DMS53 (cell line): ENCODE data around the gene RASGRP3.
A peak's percentile ranks its signal among the peaks of the same experiment; 100 is the strongest.

Experiments used
- DNase-seq: peaks from one replicate; lab custom pipeline; 2025; lab: John Stamatoyannopoulos, UW

The RASGRP3 gene

DNA sequence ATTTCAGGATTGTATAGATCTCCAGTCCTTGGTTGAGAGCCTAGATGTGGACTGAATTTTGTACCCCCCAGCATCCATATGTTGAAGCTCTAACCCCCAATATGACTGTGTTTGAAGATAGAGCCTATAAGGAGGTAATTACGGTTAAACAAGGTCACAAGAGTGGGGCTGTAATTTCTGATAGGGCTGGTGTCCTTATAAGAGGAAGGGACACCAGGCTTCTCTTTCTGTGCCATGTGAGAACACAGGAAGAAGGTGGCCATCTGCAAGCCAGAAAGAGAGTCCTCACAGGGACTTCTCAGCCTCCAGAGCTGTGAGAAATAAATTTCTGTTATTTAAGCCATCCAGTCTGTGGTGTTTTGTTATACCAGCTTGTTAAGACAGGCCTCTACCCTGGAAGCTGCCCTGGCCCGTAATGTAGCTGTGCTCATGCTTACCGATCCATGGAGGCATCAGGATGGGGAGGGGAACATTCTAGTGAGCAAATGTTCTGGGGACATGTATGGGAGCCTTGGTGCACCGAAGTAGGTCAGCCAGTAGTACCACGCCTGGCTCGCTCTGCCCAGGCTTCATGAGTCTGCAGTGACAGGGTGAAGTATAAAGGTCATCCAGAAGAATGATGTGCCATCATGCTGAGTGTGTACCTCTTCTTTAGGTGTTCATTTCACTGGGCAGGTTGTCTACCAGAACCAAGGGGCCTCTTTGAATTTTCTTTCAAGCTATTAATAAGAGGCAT is 16.1 kb downstream of the RASGRP3 start:
- DNase-seq: no peak

DNA sequence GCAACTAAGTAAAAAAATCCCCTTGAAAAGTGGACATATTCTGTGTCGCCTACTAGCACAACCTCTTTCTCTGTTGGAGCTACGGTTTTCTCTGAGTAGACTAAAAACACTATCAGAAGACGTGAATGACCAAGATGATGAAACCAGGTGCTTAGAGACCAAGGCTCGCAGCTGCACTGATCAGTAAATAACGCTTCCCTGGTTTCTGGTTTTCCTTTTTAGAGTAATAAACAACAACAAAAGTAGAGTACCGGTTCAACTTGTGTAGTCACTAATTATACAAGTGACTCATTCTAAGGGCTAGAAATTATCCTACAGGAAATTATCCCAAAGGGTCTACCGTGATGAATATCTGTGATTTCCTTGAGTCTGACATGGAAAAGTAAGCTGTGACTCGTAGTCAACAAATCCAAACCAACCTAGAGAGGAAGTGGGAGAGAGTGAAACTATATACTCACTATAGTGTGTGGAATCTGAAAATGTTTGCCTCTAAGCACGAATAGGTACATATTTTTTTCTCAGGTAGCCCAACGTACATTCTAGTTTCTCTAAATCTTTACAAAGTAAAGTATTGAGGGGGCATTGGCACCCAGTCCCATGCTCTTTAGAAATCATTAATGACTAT is 17.8 kb downstream of the RASGRP3 start:
- DNase-seq: peak; percentile 46

DNA sequence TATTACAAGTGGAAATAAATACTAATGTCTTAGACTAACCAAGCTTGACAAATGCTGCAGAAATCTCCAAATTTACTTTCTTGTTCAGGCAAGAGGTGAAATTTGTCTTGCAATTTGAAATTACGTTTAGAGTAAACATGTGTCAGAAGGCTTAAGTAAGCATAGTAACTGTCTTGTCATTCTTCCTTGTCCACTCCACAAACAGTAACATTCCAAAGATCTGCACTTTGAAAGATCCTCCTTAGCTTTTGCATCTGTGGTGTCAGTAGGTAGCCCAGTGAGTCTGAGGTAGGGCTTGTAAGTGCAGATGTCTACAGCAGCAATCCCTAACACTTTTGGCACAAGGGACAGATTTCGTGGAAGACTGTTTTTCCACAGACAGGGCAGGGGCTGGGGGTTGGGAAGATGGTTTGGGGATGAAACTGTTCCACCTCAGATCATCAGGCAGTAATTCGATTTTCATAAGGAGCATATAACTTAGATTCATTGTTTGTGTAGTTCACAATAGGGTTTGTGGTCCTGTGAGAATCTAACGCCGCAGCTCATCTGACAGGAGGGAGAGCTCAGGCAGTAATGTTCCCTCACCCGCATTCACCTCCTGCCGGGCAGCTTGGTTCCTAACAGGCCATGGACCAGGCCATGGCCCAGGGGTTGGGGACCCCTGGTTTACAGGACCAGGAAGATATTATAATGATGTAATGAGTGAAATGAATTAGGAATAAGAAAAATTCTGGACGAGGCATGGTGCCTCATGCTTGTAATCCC is 18.6 kb downstream of the RASGRP3 start:
- no peak for DNase-seq

DNA sequence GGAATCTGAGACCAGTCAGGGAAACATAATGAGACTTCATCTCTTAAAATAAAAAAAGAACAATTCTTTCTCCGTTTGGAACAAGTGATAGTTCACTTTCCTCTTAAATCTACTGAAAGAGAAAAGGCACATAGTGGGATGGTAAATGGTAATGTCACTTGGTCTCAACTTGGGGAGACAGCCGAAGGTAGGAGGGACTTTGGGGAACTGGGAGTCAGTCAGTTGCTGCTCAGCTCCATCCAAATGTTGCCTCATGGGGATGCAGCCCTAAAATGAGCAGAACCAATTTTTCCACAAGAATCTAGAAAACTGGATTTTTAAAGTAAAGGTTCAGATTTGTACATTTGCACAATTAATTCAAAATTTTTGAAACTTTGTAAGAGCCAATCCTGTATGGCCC is 19.2 kb downstream of the RASGRP3 start:
- DNase-seq: no peak

DNA sequence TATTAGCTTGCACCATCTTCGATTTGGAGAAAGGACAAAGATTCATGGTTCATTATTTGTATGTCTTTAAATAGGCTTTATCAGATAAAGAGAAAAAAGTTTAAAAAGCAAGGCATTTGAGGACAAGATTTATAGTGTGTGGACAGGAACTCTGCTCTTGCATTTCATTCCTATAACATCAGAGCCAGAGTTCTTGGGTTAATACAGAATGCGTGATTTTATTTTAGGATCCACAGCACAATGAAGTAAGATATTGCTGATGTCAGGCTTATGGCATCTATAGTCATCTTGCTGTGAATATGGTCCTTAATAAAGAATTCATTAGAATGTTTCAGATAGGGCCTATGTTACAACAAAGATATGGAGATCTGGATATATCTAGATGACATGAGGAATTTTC is 19.7 kb downstream of the RASGRP3 start:
- no peak for DNase-seq

DNA sequence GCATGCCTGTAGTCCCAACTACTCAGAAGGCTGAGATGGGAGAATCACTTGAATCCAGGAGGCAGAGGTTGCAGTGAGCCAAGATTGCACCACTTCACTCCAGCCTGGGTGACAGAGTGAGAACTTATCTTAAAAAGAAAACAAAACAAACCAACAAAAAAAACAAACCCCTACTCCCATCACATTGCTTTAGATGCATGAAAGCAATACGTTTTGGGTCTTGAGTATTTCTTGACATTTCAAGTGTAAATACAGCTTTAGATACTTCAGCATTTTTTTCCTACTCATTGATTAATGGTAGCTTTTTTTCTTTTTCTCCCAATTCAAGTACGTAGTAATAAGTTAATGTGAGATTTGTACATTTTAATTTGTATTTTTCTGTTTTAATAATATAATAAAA is 20.3 kb downstream of the RASGRP3 start:
- DNase-seq: no peak

DNA sequence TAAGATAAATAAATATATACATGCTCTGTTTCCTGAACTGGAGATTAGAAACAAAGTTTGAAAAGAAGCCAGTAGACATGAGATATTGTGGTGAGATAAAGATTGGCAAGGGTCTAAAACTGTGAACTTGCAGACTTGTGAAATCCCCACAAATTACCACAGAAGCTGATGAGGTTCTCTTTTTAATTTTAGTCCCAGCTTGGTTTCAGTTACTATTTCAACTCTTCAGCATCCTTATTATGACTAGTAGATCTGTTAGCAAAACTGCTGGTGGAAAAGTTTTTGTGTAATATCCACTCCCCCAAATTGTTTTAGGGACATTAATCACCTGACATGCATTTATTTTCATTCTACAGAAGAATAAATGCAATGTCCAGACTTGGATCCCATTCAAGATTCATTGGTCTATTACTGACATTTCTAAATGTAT is 20.8 kb downstream of the RASGRP3 start:
- DNase-seq: no peak

DNA sequence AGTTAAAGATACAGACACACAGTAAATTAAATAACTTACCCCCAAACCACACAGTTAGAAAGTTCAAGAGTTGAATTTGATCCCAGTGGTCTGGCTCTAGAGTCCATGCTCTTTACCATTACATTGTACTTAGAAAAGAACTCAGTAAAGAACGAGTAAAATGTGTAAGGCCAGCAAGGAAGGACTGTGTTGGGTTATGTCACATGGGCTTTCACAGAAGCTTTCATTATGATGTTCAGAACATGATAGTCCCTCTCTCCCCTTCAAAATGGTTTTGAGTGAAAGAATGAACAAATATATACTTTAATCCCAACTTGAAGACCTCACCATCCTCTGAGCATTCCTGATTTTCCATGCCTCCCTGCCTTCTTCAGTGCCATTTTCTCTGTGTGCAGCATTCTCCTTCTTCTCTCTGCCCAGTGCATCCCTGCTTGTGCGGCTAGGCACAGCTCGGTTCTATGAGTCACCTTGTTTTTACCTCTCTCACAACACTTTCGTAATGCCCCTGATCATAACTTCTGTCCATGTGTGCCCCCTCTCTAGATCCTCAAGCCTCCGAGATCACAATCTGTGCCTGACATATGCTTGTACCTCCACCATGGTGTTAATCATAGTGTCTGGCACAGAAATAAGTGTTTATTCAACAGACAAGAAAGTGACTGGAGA is 22.0 kb downstream of the RASGRP3 start:
- no peak for DNase-seq

DNA sequence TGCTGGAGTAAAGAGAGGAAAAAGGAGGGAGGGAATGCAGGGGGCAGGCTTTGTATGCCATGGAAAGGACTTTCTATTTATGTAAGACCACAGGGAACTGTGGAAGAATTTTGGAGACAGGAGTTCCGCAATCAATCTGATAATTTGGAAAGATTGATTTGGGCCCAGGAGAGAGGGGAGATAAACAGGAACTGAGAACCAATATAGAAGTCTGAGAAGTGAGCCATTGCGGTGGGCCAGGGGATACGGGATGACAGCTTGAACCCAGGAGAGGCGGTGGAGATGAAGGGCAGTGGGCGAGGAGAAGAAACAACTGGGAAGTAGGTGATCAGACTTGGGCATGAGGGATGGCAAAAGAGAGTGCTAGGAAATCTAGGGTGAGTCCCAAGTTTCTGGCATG is 23.7 kb downstream of the RASGRP3 start:
- no peak for DNase-seq

DNA sequence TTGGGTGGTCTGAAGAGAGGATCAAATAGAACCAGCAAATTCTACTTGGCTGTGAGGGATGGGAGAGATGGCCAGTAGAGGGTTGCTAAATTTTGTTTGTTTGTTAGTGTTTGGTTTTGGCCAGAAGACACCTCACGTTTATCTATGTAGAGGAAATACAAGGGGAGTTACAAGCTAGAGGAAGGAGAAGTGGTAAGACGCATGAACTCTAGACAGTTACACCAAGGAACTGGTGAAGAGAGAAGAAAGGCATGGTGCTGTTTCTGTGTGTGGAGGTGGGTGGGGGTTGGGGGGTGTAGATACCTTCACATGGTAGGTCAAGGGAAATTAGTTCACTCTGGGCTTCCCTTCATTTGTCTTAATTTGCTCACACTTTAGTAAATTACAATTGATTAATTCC is 25.6 kb downstream of the RASGRP3 start:
- DNase-seq: no peak

DNA sequence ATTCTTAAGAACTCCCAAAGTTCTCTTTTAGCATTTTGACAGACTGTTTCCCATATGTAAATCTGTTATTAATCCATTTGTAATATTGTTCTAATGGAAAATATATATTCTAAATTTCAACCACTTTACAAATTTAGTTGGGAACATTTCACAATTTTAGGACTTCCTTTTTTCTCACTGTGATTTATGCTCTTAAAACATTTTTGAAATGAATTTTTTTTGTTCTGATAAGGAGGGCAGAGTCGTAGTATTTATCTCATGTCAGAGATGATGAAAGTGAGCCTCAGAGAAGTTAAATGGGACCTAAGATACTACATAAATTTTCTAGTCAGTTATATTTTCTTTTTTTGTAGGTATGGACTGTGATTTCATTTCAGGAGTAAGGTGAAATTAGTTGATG is 26.6 kb downstream of the RASGRP3 start:
- no peak for DNase-seq

DNA sequence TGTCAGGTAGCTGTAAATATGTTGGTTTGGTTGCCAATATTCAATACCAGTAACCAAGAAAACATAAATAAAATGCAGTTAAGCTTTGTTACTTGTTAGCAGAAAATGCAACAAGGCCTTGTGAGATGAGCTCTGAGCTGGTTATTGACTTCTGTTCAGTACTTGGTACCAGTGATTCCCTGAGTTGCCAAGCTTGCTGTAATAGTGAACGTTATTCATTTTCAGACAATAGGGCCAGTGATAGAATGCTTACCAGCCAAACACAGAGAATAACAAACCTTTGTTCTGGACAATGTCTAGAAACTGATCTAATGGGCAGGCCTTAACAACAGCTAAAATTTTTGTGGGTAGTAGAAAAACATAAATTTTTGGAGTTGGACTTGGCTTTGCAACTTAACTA is 29.5 kb downstream of the RASGRP3 start:
- no peak for DNase-seq

DNA sequence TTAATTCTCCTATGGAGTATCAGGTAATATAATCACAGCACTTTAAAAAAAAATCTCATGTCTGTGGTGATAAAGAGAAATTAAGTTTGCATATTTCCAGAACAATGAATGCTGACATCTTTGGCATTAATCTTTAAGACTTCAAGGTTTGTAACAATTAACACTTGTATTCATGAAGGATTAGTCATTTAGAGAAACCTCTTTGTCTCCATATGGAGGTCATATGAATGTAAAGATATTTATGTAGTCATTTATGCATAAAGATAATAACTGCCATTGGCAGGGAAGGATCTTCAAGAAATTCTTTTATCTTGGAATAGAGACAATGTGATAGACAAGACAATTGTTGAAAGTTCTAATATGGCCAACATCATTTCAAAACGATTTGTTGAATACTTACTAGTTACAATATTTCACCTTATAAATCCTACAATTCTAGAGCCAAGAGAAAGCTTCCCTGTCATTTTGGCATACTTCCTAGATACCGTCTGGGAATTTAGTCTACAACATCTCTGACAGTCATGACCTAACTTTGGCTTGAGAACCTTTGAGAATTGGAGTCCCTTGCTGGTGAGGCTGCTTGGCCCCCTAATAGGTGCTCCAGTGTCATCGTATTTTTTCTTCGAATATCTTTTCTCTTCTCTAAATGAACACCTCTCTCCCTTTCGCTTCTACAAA is 33.6 kb downstream of the RASGRP3 start:
- no peak for DNase-seq

DNA sequence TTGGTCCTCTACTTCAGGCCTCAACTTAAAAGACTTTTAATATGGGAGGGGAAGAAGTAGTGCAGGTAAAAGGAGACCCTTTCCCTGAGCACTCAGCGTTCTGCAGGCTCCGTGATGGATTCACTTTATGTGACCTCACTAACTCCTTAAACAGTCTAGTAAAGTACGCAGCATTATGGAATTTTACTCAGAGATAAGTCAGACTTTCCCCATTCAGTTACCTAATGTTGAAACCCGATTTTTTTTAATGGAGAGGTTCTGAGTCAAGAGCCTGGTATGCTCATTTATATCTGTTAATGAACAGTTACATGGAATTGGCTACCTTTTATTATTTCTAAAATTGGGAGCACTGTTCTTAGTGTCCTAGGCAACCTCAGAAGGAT is 34.1 kb downstream of the RASGRP3 start:
- no peak for DNase-seq

DNA sequence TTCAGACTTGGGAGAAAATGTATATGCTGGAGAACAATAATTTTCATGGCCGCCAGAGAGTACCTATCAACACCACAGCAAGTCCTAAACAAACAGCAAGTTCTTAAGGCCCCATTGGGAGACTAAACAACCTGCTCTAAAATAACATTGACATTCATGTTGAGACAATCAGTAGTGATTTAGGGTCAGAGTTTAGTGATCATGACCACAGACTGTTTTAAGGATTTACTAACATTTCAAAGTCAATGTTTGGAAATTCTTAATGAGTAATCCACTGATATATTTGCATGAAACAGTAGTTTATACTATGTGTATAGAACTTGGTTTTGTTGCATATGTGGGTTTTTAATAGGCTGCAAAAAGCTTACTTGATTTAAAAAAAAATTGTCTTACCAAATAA is 34.7 kb downstream of the RASGRP3 start:
- DNase-seq: no peak

DNA sequence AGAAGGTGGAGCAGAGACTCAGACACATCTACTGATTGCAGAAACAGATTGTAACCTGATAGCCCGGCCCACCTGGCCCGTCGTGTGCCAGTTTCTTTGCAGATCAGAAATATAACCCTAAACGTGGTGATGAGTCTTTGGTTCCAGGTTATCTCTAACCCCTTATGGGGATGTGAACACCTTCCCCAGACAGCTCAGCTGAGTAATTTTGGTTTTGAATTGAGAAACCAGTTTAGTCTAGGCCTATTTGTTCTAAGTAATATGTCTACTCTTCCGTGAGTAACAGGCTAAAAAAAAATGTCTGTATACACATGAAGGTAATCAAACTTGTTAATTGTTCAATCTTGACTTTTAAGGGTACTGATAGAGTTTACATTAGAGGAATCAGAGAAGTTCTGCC is 35.7 kb downstream of the RASGRP3 start:
- peak; percentile 58 for DNase-seq

DNA sequence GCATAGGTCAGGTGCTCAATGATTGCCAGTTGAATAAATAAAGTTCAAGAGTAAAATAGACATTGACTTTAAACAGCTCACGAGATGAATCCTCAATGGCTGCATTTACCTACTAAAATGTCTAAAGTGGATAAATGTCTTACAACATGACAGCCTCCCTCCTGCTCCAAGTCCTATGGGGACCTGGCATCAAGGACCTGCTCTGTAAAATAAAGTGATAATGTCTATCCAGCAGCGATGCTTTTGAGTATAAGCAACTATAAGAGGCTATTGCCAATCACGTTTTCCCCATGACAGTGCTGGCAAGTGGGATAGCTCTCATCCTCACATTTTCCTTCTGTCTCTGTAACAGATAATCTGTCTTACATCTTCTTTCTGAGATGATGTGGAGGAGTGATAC is 37.0 kb downstream of the RASGRP3 start:
- no peak for DNase-seq

DNA sequence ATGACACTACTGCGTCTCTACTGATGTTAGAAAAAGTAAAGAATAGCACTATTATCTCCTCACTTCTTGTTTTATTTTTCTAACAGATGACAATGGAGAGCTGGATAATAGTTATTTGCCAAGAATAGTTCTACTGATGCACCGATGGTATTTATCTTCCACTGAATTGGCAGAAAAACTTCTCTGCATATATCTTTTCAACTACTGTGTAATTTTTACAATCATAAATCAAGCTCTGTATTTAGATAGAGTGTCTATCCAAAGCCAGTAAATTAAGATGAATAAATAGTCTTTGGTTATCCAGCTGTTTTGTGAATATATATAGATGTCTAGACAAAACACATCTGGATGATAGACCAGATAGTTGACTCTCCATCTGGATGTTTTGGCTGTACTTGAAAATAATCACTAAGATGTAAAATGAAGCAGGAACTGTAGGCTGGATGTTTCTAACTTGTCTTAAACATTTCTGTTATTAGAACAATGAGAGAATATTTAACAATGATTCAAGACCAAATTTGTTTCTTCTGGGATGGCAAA is 40.1 kb downstream of the RASGRP3 start:
- no peak for DNase-seq

DNA sequence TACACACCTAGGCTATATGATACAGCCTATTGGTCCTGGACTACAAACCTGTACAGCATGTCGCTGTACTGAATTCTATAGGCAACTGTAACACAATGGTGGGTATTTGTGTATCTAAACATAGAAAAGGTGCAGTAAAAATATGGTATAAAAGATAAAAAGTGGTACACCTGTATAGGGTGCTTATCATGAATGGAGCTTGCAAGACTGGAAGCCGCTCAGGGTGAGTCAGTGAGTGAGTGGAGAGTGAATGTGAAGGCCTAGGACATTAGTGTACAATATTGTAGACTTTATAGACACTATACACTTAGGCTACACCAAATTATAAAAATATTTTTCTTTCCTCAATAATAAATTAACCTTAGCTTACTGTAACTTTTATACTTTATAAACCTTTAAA is 41.8 kb downstream of the RASGRP3 start:
- peak; percentile 4 for DNase-seq

DNA sequence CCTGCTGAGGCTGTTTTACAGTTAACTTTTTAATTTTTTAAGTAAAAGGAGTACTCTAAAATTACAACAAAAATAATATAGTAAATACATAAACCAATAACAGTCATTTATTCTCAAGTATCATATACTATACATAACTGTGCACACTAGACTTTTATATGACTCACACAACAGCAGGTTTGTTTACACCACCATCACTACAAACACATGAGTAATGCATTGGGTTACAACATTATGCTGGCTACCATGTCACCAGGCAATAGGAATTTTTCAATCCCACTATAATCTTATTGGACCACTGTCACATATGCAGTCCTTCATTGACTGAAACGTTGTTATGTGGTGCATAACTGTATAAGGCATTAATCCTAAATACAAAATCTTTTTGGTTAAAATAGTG is 42.5 kb downstream of the RASGRP3 start:
- peak; percentile 74 for DNase-seq

DNA sequence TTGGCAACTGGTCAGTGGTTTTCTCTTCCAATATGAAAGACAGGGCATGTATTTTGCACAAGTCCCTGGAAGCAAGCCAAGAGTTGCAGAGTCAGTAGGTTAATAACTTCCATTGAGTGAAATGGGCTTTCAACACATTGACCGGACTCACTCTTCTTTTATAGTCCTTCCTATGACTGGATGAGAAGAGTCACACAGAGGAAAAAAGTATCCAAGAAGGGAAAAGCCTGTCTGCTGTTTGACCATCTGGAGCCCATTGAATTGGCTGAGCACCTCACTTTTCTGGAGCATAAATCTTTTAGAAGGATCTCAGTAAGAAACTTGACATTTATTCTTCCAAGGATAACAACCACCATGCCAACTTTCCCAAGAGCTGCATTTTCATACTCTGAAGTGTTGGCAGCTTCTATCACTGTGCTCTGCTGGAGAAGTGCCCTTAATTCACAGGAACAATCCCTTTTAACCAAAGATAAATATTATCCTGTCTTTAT is 45.4 kb downstream of the RASGRP3 start:
- DNase-seq: no peak

DNA sequence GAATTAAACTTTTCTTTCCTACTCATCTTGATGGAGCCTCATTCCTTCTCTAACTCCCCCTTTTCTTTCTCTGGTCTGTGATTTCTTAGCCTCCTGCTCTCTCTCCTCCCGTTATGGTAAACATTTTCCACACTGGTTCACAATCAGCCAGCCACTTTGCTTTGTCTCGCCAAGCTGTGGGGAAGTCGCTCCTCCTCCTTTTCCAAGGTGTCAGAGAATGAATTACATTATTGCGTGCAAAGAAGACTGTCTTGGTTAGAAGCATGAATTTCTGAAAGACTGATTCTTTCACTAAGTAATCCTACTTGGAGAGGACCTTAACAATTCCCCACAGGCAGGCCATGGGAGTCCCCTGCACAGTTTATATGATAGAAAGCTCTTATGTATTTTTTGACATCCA is 46.1 kb downstream of the RASGRP3 start:
- no peak for DNase-seq
